ENCODE results near the gene RRAGC.
"Not testable (repeated sequence)": the region's sequence is repeated elsewhere in the genome, so short reads cannot be mapped to it uniquely, and the experiment has no call there.

RRAGC gene

GRCh38 chr1:38873027-38873969 is 13.7 kb upstream of the RRAGC start, which contains the start of gene MYCBP:
TSS of gene MYCBP (minus strand) at chr1:38873348. CDS start at chr1:38873305, 43 bp downstream.
- peak within 1 kb of the TSS; percentile 94 for H3K4me3 ChIP-seq (ENCODE audit: low read length)
- TF ChIP-seq ZNF274 (IDR thresholded peaks at IDR 0.05; ENCODE audit: low read depth, low read length): no peak

GRCh38 chr1:38872401-38873026 is 12.9 kb upstream of the RRAGC start:
- H3K4me3 ChIP-seq (ENCODE audit: low read length): peak overlapping the region; percentile 84
- TF ChIP-seq ZNF274 (IDR thresholded peaks at IDR 0.05; ENCODE audit: low read depth, low read length): no peak

GRCh38 chr1:38870996-38871395 is 11.4 kb upstream of the RRAGC start:
- TF ChIP-seq ZNF274 (IDR thresholded peaks at IDR 0.05; ENCODE audit: low read depth, low read length): no peak
- no peak overlapping the region for H3K4me3 ChIP-seq (ENCODE audit: low read length)

GRCh38 chr1:38867208-38867607 is 7.6 kb upstream of the RRAGC start:
- no peak for TF ChIP-seq ZNF274 (IDR thresholded peaks at IDR 0.05; ENCODE audit: low read depth, low read length)
- no peak overlapping the region for H3K4me3 ChIP-seq (ENCODE audit: low read length)

- no peak overlapping the region for H3K4me3 ChIP-seq (ENCODE audit: low read length)
- no peak for TF ChIP-seq ZNF274 (IDR thresholded peaks at IDR 0.05; ENCODE audit: low read depth, low read length)
Measured at GRCh38 chr1:38865112-38865715, 5.6 kb upstream of the RRAGC start.

- peak overlapping the region; percentile 84 for H3K4me3 ChIP-seq (ENCODE audit: low read length)
- TF ChIP-seq ZNF274 (IDR thresholded peaks at IDR 0.05; ENCODE audit: low read depth, low read length): no peak
Measured at GRCh38 chr1:38860454-38860795, 853 bp upstream of the RRAGC start.

- no peak for TF ChIP-seq ZNF274 (IDR thresholded peaks at IDR 0.05; ENCODE audit: low read depth, low read length)
- peak overlapping the region; percentile 73 for H3K4me3 ChIP-seq (ENCODE audit: low read length)
Measured at GRCh38 chr1:38858833-38859560, 575 bp downstream of the RRAGC start.

- no peak for TF ChIP-seq ZNF274 (IDR thresholded peaks at IDR 0.05; ENCODE audit: low read depth, low read length)
- H3K4me3 ChIP-seq (ENCODE audit: low read length): no peak overlapping the region
Measured at GRCh38 chr1:38852780-38853179, 6.8 kb downstream of the RRAGC start.

GRCh38 chr1:38848071-38848470 is 11.5 kb downstream of the RRAGC start:
- H3K4me3 ChIP-seq (ENCODE audit: low read length): no peak overlapping the region
- no peak for TF ChIP-seq ZNF274 (IDR thresholded peaks at IDR 0.05; ENCODE audit: low read depth, low read length)

GRCh38 chr1:38846210-38846609 is 13.4 kb downstream of the RRAGC start:
- TF ChIP-seq ZNF274 (IDR thresholded peaks at IDR 0.05; ENCODE audit: low read depth, low read length): no peak
- H3K4me3 ChIP-seq (ENCODE audit: low read length): no peak overlapping the region

GRCh38 chr1:38845088-38845487 is 14.5 kb downstream of the RRAGC start:
- H3K4me3 ChIP-seq (ENCODE audit: low read length): not testable (repeated sequence)

- TF ChIP-seq ZNF274 (IDR thresholded peaks at IDR 0.05; ENCODE audit: low read depth, low read length): no peak
- H3K4me3 ChIP-seq (ENCODE audit: low read length): no peak overlapping the region
Measured at GRCh38 chr1:38840281-38840680, 19.3 kb downstream of the RRAGC start.

GRCh38 chr1:38839363-38839762 is 20.2 kb downstream of the RRAGC start:
- no peak for TF ChIP-seq ZNF274 (IDR thresholded peaks at IDR 0.05; ENCODE audit: low read depth, low read length)
- H3K4me3 ChIP-seq (ENCODE audit: low read length): no peak overlapping the region

- not testable (repeated sequence) for H3K4me3 ChIP-seq (ENCODE audit: low read length)
Measured at GRCh38 chr1:38836316-38836715, 23.3 kb downstream of the RRAGC start.

Measured in GM08714 (cell line).